Activated T-helper 1 cell treated with Interleukin-2 at 50 U/mL for 16 hours (primary cell): Measurements from ENCODE around the gene GGT1.
"Not testable (repeated sequence)": the region's sequence is repeated elsewhere in the genome, so short reads cannot be mapped to it uniquely, and the experiment has no call there.

Experiments used
- DNase-seq: peaks from one replicate; pipeline ENCODE4 v3.0.0-alpha.2; 2020; ENCODE audit warnings: low read depth

GGT1 gene

GRCh38 chr22:24642307-24642706 lies 39.3 kb downstream of the GGT1 start:
- DNase-seq: not testable (repeated sequence)

GRCh38 chr22:24644409-24644808 lies 41.4 kb downstream of the GGT1 start:
- not testable (repeated sequence) for DNase-seq

- DNase-seq: not testable (repeated sequence)
Measured at GRCh38 chr22:24645408-24646399, 42.7 kb downstream of the GGT1 start.

- DNase-seq: not testable (repeated sequence)
Measured at GRCh38 chr22:24646756-24647155, 43.8 kb downstream of the GGT1 start.

GRCh38 chr22:24649371-24649770 lies 46.4 kb downstream of the GGT1 start:
- not testable (repeated sequence) for DNase-seq

GRCh38 chr22:24650884-24651283 lies 47.9 kb downstream of the GGT1 start:
- DNase-seq: peak; percentile 33

- DNase-seq: not testable (repeated sequence)
Measured at GRCh38 chr22:24665395-24665794, 62.4 kb downstream of the GGT1 start.

- not testable (repeated sequence) for DNase-seq
Measured at GRCh38 chr22:24667904-24668303, 64.9 kb downstream of the GGT1 start.

GRCh38 chr22:24672532-24672931 lies 69.5 kb downstream of the GGT1 start:
- DNase-seq: not testable (repeated sequence)
